Rectal smooth muscle tissue (tissue), 1 donor: Measurements from ENCODE around the gene SEC31B.

Experiments
- H3K27ac ChIP-seq: one replicate; pipeline ENCODE4 v1.7.0; 2013; ENCODE audit warnings: low read depth, low read length, inconsistent platforms
- H3K27me3 ChIP-seq: one replicate; pipeline ENCODE4 v1.7.0; 2013; ENCODE audit warnings: low read length; ENCODE audit not compliant: control insufficient read depth, insufficient read depth
- H3K36me3 ChIP-seq: one replicate; pipeline ENCODE4 v1.7.0; 2013; ENCODE audit warnings: low read length; ENCODE audit not compliant: control insufficient read depth, insufficient read depth
- H3K4me1 ChIP-seq: one replicate; pipeline ENCODE4 v1.7.0; 2013; ENCODE audit warnings: low read length; ENCODE audit not compliant: control insufficient read depth, insufficient read depth
- H3K4me3 ChIP-seq: one replicate; pipeline ENCODE4 v1.7.0; 2013; ENCODE audit warnings: low read length
- H3K9ac ChIP-seq: one replicate; pipeline ENCODE4 v1.7.0; 2013; ENCODE audit warnings: low read length

The SEC31B gene

GRCh38 chr10:100519311-100520051, at the start of gene SEC31B:
Gene SEC31B, minus strand, starts transcription at chr10:100519861. Its CDS starts 2,909 bp downstream, at chr10:100516952.
- H3K4me3 ChIP-seq, result peak within 1 kb of the TSS; percentile 74
- H3K9ac ChIP-seq, result peak within 1 kb of the TSS; percentile 14
- peaks cover 7% of the 10 kb centered on the region for H3K4me1 ChIP-seq
- peaks cover 7% of the 10 kb centered on the region for H3K36me3 ChIP-seq
- peaks cover 2% of the 10 kb centered on the region for H3K27me3 ChIP-seq
- no peak within 1 kb of the TSS for H3K27ac ChIP-seq

GRCh38 chr10:100568912-100569311, 49.3 kb upstream of the SEC31B start:
- no peak overlapping the region for H3K9ac ChIP-seq
- no peaks in the 10 kb centered on the region for H3K36me3 ChIP-seq
- H3K27ac ChIP-seq, result no peak overlapping the region
- peaks cover 32% of the 10 kb centered on the region for H3K27me3 ChIP-seq
- H3K4me3 ChIP-seq, result no peak overlapping the region
- H3K4me1 ChIP-seq, result no peaks in the 10 kb centered on the region

GRCh38 chr10:100567826-100568225, 48.2 kb upstream of the SEC31B start:
- no peaks in the 10 kb centered on the region for H3K4me1 ChIP-seq
- H3K9ac ChIP-seq, result no peak overlapping the region
- no peak overlapping the region for H3K4me3 ChIP-seq
- H3K27ac ChIP-seq, result no peak overlapping the region
- H3K36me3 ChIP-seq, result no peaks in the 10 kb centered on the region
- H3K27me3 ChIP-seq, result peaks cover 35% of the 10 kb centered on the region

GRCh38 chr10:100567249-100567648, 47.6 kb upstream of the SEC31B start:
- H3K36me3 ChIP-seq, result no peaks in the 10 kb centered on the region
- H3K27me3 ChIP-seq, result peaks cover 38% of the 10 kb centered on the region
- H3K4me3 ChIP-seq, result no peak overlapping the region
- H3K9ac ChIP-seq, result no peak overlapping the region
- no peaks in the 10 kb centered on the region for H3K4me1 ChIP-seq
- no peak overlapping the region for H3K27ac ChIP-seq

GRCh38 chr10:100566561-100566960, 46.9 kb upstream of the SEC31B start:
- Histone ChIP-seq H3K9ac (no peak overlapping the region), H3K36me3 (no peaks in the 10 kb centered on the region), H3K27ac (no peak overlapping the region), H3K4me3 (no peak overlapping the region), H3K27me3 (peaks cover 38% of the 10 kb centered on the region), H3K4me1 (no peaks in the 10 kb centered on the region)

GRCh38 chr10:100565206-100565985, 45.7 kb upstream of the SEC31B start:
- H3K4me1 ChIP-seq, result no peaks in the 10 kb centered on the region
- no peaks in the 10 kb centered on the region for H3K36me3 ChIP-seq
- no peak overlapping the region for H3K27ac ChIP-seq
- no peak overlapping the region for H3K4me3 ChIP-seq
- no peak overlapping the region for H3K9ac ChIP-seq
- H3K27me3 ChIP-seq, result peaks cover 30% of the 10 kb centered on the region

- H3K9ac ChIP-seq, result no peak overlapping the region
These were observed 42.5 kb upstream of the SEC31B start for GRCh38 chr10:100562008-100562672.

GRCh38 chr10:100561005-100561404, 41.3 kb upstream of the SEC31B start:
- H3K36me3 ChIP-seq, result peaks cover 4% of the 10 kb centered on the region
- no peak overlapping the region for H3K4me3 ChIP-seq
- no peak overlapping the region for H3K9ac ChIP-seq
- H3K27ac ChIP-seq, result no peak overlapping the region
- H3K4me1 ChIP-seq, result no peaks in the 10 kb centered on the region
- H3K27me3 ChIP-seq, result peaks cover 15% of the 10 kb centered on the region

More at GRCh38 chr10:100562008-100562672, 42.5 kb upstream of the SEC31B start:
- Histone ChIP-seq H3K4me3 (no peak overlapping the region), H3K27ac (no peak overlapping the region), H3K27me3 (peaks cover 20% of the 10 kb centered on the region), H3K4me1 (no peaks in the 10 kb centered on the region), H3K36me3 (peaks cover 4% of the 10 kb centered on the region)

- H3K4me3 ChIP-seq, result no peak overlapping the region
- H3K4me1 ChIP-seq, result no peaks in the 10 kb centered on the region
- H3K36me3 ChIP-seq, result peaks cover 4% of the 10 kb centered on the region
- no peak overlapping the region for H3K27ac ChIP-seq
- H3K27me3 ChIP-seq, result peaks cover 10% of the 10 kb centered on the region
- no peak overlapping the region for H3K9ac ChIP-seq
These were observed 40.6 kb upstream of the SEC31B start for GRCh38 chr10:100560248-100560647.

- no peaks in the 10 kb centered on the region for H3K4me1 ChIP-seq
- no peak overlapping the region for H3K4me3 ChIP-seq
- no peak overlapping the region for H3K27ac ChIP-seq
- H3K36me3 ChIP-seq, result peaks cover 6% of the 10 kb centered on the region
- H3K27me3 ChIP-seq, result no peaks in the 10 kb centered on the region
- H3K9ac ChIP-seq, result no peak overlapping the region
These were observed 35.2 kb upstream of the SEC31B start for GRCh38 chr10:100554902-100555301.

GRCh38 chr10:100553929-100554328, 34.3 kb upstream of the SEC31B start:
- Histone ChIP-seq H3K36me3 (peaks cover 11% of the 10 kb centered on the region), H3K27me3 (no peaks in the 10 kb centered on the region), H3K4me3 (no peak overlapping the region), H3K9ac (no peak overlapping the region), H3K4me1 (no peaks in the 10 kb centered on the region), H3K27ac (no peak overlapping the region)

- Histone ChIP-seq H3K27ac (no peak overlapping the region), H3K4me3 (no peak overlapping the region), H3K9ac (no peak overlapping the region), H3K4me1 (no peaks in the 10 kb centered on the region), H3K36me3 (peaks cover 29% of the 10 kb centered on the region), H3K27me3 (no peaks in the 10 kb centered on the region)
These were observed 32.1 kb upstream of the SEC31B start for GRCh38 chr10:100551738-100552137.
